Epithelial cell of proximal tubule (primary cell): ENCODE results near the gene ADCY9. TPM values are rescaled to one million over a fixed set of nuclear protein-coding genes. Genes with fewer than 3 reads are reported as not detected.

Experiments used
- DNase-seq: peaks from one replicate; pipeline ENCODE4 v3.0.0-alpha.2; 2011; ENCODE audit warnings: low read depth
- H3K4me3 ChIP-seq: 2 replicates; pipeline ENCODE4 v1.5.1; 2011; ENCODE audit warnings: low read depth, mild to moderate bottlenecking, low read length
- total RNA-seq: library from RNA; depleted of rRNA; stranded (reverse); fragments of >200 nt; gene quantifications from 2 replicates; pipeline ENCODE4 v1.2.3, GENCODE V29; 2015
- TF ChIP-seq, protein P1 (sequence below): conservative IDR thresholded peaks from 2 replicates; pipeline ENCODE4 v1.5.1; 2012; ENCODE audit warnings: low read depth, mild to moderate bottlenecking, low read length

The ADCY9 gene
- total RNA-seq, 1 donor from 2014 or later = 6.8 TPM

DNA sequence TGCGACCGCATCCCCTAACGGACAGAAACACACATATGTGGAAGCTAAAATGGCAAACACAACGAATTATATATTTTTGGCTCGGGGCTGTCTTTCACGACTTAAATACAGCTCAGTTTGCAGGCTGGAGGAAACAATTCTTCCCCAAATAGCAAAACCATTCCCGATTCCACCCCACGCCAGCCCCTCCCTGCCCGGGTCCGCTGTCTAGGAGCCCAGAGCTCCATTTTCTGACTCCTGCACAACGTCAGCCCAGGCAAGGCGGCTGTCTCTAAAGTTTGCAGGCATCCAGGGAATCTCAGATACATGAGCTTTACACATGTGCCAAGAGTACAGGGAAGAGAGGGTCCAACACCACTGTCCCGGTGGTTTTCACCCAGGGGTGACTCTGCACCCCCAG, 110.5 kb downstream of the ADCY9 start:
- TF ChIP-seq, protein P1, sequence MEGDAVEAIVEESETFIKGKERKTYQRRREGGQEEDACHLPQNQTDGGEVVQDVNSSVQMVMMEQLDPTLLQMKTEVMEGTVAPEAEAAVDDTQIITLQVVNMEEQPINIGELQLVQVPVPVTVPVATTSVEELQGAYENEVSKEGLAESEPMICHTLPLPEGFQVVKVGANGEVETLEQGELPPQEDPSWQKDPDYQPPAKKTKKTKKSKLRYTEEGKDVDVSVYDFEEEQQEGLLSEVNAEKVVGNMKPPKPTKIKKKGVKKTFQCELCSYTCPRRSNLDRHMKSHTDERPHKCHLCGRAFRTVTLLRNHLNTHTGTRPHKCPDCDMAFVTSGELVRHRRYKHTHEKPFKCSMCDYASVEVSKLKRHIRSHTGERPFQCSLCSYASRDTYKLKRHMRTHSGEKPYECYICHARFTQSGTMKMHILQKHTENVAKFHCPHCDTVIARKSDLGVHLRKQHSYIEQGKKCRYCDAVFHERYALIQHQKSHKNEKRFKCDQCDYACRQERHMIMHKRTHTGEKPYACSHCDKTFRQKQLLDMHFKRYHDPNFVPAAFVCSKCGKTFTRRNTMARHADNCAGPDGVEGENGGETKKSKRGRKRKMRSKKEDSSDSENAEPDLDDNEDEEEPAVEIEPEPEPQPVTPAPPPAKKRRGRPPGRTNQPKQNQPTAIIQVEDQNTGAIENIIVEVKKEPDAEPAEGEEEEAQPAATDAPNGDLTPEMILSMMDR = no peak
- no peak for DNase-seq
- H3K4me3 ChIP-seq = no peak overlapping the region

DNA sequence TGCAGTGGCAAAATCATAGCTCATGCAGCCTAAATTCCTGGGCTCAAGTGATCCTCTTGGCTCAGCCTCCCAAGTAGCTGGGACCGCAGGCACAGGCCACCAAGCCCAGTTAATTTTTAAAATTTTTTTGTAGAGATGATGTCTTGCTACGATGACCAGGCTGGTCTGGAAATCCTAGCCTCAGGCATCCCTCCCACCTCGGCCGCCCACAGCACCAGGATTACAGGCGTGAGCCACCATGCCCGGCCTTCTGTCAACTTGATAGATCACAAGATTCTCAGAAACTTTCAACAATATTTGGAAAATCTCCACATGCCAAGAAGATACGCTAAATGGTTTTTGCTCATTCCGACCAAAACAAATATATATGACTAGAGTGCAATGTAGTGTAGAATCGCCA, 111.0 kb downstream of the ADCY9 start:
- no peak overlapping the region for H3K4me3 ChIP-seq
- TF ChIP-seq, protein P1 = no peak
- no peak for DNase-seq

DNA sequence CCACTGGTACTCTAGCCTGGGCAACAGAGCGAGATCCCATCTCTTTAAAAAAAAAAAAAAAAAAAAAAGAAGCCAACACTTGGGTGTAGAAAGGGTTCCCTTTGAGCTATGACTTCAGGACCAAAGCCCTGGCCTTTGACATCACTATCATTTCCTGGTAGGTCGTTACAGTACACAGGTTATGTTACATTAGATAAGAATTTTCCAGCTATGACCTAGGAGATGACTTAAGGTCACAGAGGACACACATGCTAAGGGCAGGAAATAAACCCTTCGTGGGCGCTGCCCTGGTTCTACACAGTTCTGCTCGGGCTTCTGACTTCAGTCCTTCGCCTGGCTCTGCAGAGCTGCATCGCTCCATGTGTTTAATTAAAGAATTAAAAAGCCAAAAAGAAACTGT, 112.0 kb downstream of the ADCY9 start:
- DNase-seq = no peak
- no peak overlapping the region for H3K4me3 ChIP-seq
- TF ChIP-seq, protein P1 = no peak

DNA sequence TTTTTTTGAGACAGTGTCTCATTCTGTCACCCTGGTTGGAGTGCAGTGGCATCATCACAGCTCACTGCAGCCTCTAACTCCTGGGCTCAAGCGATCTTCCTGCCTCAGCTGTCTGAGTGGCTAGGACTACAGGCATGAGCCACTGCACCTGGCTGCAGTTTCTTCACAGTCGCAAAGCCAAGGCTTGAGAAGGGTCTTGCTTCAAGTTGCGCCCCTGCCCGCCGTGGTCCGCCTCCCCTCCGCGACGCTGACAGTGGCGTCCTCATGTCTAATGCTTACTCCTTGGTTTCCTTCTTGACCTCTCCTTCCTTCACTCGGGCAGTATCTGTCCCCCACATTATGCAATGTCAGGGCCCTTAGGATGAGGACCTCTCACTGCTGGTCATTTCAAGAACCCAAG, 112.7 kb downstream of the ADCY9 start:
- TF ChIP-seq, protein P1 = no peak
- no peak overlapping the region for H3K4me3 ChIP-seq
- no peak for DNase-seq

DNA sequence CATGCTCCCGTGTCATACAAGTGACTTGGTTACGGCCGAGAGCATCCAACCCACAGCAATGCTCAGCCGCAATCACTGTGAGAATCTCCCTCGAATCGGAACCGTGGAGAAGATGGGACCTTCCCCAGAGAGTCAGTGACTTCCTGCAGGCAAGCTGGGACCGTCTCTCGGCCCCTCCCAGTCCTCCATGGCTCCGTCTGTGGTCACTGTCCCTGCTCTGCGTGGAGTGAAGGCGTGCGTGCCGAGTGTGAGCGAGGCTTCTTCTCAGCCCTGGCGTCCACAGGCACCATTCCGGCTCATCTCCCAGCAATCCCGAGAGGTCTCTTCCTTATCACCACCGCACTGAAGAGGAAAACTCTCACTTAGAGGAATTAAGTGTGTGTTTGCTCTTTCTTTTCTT, 113.1 kb downstream of the ADCY9 start:
- DNase-seq = no peak
- TF ChIP-seq, protein P1 = no peak
- no peak overlapping the region for H3K4me3 ChIP-seq

DNA sequence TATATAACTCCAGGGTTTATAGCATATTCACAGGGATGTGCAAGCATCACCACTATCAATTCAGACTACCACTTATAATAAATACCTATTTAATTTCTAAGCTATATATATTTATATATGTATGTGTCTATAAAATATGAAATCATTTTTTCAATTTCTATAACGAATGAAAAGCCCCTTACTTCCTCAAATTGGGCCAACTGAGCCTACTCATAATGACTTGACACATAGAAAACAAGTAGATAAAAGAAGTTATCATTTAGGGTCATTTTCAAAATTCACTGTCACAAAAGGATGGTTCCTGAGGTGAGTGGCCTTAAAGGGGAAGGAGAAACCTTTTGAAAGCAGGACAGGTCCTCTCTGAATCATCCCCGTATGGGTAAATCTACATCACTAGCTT, 114.1 kb downstream of the ADCY9 start:
- DNase-seq = no peak
- TF ChIP-seq, protein P1 = no peak
- H3K4me3 ChIP-seq = no peak overlapping the region

DNA sequence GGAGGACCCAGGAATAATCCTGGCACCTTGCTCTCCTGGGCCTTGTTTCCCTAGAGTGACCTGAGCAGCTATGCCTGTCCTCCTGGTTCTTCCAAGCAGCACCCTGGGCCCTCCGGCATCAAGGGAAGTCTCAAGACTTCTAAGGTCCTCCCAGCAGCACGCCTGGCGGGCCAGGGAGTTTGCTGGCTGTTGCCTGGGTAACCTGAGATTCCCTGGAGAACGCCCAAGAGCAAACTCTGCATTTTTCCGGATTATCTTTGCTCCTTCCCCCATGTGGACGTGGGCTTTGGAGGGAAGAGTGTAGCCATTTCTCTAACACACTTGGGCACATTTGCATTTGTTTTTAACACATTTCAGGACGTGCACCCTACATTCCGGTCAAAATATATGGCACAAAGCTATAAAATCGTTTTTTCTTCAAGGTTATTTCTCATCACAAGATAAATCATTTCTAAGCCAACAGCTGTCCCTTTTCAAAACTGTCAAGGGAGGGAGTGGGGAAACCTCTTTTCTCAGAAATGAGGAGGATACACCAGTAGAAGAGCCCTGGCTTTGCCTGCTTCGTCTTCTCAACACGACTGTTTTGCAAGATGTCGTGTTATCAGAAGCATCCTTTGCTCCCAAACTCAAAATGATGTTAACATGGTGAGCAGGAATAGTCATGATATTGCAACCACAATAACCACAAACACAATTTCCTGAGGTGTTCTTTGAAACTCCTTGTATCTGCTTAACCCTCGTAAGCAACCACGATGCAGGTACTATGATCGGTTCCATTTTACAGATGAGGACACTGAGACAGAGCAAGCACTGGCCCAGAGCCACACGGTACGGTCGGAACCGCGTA, 116.5 kb downstream of the ADCY9 start:
- TF ChIP-seq, protein P1 = no peak
- DNase-seq = no peak

More for the DNA sequence above, 116.5 kb downstream of the ADCY9 start:
- H3K4me3 ChIP-seq = no peak overlapping the region
